ENCODE data around the gene ZC3H6.

The ZC3H6 gene, protein sequence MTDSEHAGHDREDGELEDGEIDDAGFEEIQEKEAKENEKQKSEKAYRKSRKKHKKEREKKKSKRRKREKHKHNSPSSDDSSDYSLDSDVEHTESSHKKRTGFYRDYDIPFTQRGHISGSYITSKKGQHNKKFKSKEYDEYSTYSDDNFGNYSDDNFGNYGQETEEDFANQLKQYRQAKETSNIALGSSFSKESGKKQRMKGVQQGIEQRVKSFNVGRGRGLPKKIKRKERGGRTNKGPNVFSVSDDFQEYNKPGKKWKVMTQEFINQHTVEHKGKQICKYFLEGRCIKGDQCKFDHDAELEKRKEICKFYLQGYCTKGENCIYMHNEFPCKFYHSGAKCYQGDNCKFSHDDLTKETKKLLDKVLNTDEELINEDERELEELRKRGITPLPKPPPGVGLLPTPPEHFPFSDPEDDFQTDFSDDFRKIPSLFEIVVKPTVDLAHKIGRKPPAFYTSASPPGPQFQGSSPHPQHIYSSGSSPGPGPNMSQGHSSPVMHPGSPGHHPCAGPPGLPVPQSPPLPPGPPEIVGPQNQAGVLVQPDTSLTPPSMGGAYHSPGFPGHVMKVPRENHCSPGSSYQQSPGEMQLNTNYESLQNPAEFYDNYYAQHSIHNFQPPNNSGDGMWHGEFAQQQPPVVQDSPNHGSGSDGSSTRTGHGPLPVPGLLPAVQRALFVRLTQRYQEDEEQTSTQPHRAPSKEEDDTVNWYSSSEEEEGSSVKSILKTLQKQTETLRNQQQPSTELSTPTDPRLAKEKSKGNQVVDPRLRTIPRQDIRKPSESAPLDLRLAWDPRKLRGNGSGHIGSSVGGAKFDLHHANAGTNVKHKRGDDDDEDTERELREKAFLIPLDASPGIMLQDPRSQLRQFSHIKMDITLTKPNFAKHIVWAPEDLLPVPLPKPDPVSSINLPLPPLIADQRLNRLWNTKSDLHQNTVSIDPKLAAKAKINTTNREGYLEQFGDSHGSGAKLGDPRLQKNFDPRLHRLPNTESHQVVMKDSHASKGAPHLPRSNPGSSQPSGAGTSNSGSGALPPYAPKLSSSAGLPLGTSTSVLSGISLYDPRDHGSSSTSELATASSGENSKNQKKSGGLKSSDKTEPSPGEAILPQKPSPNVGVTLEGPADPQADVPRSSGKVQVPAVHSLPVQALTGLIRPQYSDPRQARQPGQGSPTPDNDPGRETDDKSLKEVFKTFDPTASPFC

DNA sequence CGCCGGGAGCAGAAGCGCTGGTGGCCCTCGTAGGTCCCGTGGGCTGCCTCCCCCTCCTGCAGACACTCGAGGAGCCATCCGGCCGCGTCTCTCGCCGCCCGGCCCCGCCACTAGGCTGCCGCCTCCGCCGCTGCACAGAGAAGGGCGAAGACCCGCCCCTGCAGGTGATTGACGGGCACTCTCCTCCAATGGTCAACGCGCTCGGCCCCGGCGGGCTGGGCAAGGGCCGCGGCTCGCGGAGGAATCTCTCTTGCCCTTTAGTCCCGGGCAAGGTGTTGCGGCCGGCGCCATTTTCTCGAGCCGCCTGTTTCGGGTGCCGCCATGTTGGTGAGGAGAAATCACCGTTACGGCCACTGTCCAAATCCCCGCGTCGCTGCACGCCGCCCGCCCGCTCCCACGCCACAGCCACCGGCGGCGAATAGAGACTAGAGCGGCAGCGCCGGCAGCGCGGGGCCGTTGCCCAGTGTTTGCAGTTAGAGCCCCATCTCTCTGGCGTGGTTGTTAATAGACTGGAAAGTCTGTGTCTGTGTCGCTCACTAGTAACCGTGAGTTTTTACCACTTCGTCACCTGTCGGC lies at the start of gene ZC3H6:
Gene ZC3H6 (plus strand): TSS at position 287 of the 576 bp plus-strand sequence. CDS start 398 bp downstream, outside the sequence.
- DNase-seq = peak; percentile 94

DNA sequence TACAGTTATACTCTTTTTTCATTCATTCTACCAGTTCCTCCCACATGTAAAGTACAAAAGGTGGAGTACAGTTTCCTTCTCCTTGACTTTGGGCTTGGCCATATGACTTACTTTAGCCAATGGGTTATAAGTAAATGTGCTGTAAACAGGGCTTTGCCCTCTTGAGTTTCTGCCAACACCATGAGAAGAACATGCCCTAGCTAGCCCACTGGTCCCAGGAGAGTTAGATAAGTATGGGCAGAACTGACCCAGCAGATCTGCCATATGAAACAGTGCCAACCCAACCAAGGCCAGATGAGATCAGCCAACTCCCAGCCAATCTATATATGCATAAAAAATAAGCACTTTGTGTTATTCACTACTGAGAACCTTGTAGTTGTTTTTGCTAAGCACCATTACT lies 46.0 kb upstream of the ZC3H6 start:
- peak; percentile 93 for DNase-seq

- DNase-seq = no peak
These were observed 45.0 kb upstream of the ZC3H6 start for GRCh38 chr2:112230371-112230770.

- no peak for DNase-seq
These were observed 35.5 kb upstream of the ZC3H6 start for GRCh38 chr2:112239862-112240261.

GRCh38 chr2:112242384-112242783 lies 33.0 kb upstream of the ZC3H6 start:
- DNase-seq = peak; percentile 11

DNA sequence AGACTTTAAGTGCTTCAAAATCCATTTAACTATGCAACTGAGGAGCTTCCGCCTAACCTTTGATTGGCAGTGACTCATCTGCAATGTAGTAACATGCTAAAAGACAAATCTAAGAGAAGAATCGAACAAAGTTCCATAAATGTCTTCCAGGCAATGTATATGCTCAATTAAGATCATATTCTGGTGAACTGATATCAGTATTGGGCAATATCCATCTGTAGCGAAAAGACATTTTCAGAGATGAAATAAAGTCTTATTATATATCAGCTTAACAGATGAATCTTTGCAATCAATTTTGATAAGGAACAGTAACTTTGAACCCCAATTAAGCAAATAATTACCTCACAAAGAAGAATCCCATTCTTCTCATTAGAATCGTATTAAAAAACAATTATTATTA lies 32.2 kb upstream of the ZC3H6 start:
- DNase-seq = no peak

GRCh38 chr2:112244854-112245253 lies 30.5 kb upstream of the ZC3H6 start:
- no peak for DNase-seq

DNA sequence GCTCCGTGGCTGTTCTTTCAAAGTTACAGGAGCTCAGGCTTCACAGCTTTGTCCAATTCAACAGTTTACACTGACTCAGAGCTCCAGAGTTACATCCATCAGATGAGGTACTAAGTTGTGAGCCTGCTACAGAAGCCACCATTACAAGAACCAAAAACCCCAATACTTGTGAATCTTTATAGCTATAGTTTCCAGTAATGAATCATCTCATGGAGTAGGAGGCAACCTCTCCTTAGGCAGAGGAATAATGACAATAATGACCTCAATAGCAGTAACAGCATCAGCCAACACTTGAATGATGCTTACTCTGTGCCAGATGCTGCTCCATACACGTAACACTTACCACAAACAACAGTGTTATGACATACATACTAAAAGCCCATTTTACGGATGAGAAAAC lies 24.1 kb upstream of the ZC3H6 start:
- no peak for DNase-seq

- no peak for DNase-seq
These were observed 22.1 kb upstream of the ZC3H6 start for GRCh38 chr2:112253261-112253815.

DNA sequence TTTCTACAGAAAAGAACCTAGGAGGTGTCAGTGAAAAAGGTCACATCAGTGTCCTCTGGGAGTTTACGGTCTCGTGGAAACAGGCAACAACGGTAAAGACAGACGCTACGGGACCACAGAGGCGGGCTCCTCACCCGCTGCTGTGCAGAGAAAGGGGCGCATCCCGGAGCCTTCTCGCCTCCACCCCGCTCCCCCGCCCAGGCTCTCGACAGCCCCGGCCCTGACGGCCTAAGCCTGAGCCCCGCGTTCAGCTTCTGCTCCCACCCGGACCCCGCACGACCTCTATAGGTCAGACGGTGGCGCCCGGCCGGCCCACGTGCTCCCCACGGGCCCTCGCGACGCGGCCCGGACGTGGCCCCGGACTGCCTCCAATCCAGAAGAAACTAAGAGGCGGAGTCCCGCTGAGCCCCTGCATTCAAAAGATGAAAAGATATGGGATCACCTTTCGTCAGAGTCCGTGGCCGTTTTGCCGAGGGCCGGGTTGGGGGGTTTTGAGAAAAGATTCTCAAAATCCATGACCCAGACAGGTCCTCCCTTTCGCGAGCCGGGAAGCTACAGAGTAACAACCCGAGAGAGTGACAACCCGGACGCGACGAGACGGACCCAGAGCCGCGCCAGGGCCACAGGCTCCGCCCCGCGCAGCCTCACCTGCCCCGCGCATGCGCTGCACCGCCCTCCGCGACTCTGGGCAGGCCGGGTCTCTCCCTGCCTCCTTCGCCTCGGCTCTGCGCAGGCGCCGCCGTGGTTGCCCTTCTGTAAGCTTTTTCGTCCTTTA lies 20.7 kb upstream of the ZC3H6 start, which contains the start of gene ZC3H8:
Gene ZC3H8 (minus strand): TSS at position 577 of the 775 bp plus-strand sequence. CDS start 61 bp downstream, at position 516.
- DNase-seq = peak; percentile 84

GRCh38 chr2:112255875-112256274 lies 19.5 kb upstream of the ZC3H6 start:
- DNase-seq = no peak

DNA sequence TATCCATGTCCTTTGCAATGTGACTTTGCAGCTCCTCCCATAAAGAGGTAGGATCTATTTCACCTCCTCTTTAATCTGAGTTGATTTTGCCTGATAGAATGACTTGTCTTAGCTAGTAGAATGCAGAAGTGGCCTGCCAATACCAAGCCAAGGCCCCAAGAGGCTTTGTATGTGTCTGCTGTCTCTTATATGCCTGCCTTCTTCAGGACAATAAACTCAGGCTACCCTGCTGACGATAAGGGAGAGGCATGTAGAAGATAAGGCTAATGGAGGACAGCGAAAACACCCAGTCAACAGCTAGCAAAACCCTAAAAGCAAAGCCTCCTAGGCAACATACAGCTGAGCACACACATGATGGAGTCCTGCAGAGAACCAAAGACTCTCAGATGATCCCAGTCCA lies 18.7 kb upstream of the ZC3H6 start:
- DNase-seq = no peak

- DNase-seq = no peak
These were observed 17.8 kb upstream of the ZC3H6 start for GRCh38 chr2:112257575-112257974.

GRCh38 chr2:112259509-112260294 lies 15.7 kb upstream of the ZC3H6 start:
- no peak for DNase-seq

DNA sequence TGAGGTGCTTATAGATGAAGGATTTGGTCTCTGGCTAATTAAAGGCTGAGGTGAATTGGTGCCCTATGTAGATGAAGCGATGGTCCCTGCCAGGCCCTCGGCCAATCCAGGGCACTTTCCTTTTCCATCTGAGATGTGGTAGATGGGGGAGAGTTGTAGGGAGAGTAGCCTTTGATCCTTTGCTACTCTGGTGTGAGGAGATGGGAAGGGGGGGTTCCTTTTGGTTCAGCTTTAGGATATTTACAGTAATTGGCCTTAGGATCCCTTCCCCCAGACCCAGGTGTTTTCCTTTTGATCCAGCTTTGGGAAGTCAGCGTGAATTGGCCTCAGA lies 15.1 kb upstream of the ZC3H6 start:
- no peak for DNase-seq

- DNase-seq = no peak
These were observed 12.5 kb upstream of the ZC3H6 start for GRCh38 chr2:112262876-112263275.

GRCh38 chr2:112268547-112268946 lies 6.8 kb upstream of the ZC3H6 start:
- no peak for DNase-seq

GRCh38 chr2:112272669-112273068 lies 2.7 kb upstream of the ZC3H6 start:
- no peak for DNase-seq

- DNase-seq = no peak
These were observed 2.0 kb upstream of the ZC3H6 start for GRCh38 chr2:112273349-112273748.

DNA sequence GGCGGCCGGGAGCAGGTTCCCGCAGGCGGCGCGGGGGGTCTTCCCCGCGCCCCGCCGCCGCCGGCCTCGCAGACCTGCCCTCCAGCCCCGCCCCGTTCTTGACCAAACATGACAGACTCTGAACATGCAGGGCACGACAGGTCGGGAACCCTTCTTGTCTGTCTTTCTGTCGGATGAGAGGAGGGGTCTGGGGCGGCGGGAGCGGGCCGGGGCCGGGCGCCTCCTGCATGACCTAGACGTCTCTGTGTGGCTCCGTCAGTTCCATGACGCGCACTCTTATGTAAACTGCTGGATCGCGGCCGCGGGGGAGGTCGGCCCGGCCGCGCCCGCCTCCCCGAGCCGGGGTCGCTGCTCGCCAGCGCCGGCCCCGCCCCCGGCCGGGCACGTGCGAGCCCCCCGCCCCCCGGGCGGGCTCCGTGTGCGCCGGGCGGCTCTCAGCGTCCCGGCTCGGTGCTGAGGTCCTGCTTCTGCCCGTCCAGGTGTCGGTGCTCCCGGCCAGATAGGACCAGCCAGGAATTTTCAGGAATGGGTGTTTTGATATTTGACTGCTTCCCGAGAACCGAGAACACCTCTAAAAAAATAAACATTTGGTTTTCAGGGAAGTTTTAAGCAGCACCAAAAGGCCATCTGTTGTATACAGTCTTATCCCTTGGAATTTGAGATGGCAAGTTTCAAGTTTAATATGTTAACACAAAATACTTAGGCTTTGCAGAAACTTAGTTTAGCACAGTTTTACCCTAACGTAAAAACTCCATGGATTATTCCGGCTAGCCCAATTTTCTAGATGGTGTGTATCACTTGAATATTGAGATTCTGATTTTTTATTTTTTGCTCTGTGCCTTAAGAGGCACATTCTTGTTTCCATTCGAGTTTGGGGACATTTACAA lies 733 bp downstream of the ZC3H6 start:
- peak; percentile 74 for DNase-seq

Data from NCI-H1105 treated with DMSO at 0.1 percent for 48 hours (cell line).